ENCODE measurements around the gene ASCL3. TPM values are rescaled to one million over a fixed set of nuclear protein-coding genes. Genes with fewer than 3 reads are reported as not detected.
"Not testable (repeated sequence)": the region's sequence is repeated elsewhere in the genome, so short reads cannot be mapped to it uniquely, and the experiment has no call there.

The ASCL3 gene
- total RNA-seq, 4 donors from 2014 or later: not detected

GRCh38 chr11:8910649-8911026, 32.2 kb downstream of the ASCL3 start:
- H3K4me3 ChIP-seq: peak overlapping the region; percentile 93 to 95
- peaks cover 0 to 42% (median 18%) of the 10 kb centered on the region in 3 donors for H3K4me1 ChIP-seq
- no peaks in the 10 kb centered on the region for H3K36me3 ChIP-seq
- no CpG with 5 or more reads among the region's 19 CpGs for WGBS, 2 donors (ENCODE audit: low coverage in 1 of 2)
- no peaks in the 10 kb centered on the region for H3K27me3 ChIP-seq
- H3K27ac ChIP-seq: peak overlapping the region; percentile 15 to 99 (median 94)
- peak; percentile 26 for ATAC-seq
- TF ChIP-seq POLR2AphosphoS5 (IDR thresholded peaks at IDR 0.05): no peak
- TF ChIP-seq POLR2A (IDR thresholded peaks at IDR 0.05): no peak
- TF ChIP-seq CTCF (IDR thresholded peaks at IDR 0.05): no peak
- no peak for TF ChIP-seq EP300 (IDR thresholded peaks at IDR 0.05)
- H3K9me3 ChIP-seq: no peaks in the 10 kb centered on the region

GRCh38 chr11:8908099-8908498, 34.7 kb downstream of the ASCL3 start:
- Histone ChIP-seq H3K4me3 (no peak overlapping the region), H3K36me3 (no peaks in the 10 kb centered on the region), H3K4me1 (peaks cover 0 to 23% (median 7%) of the 10 kb centered on the region in 3 donors), H3K9me3 (no peaks in the 10 kb centered on the region), H3K27me3 (no peaks in the 10 kb centered on the region), H3K27ac (no peak overlapping the region)
- no peak for ATAC-seq
- TF ChIP-seq CTCF (IDR thresholded peaks at IDR 0.05) (no peak), POLR2A (IDR thresholded peaks at IDR 0.05) (no peak), POLR2AphosphoS5 (IDR thresholded peaks at IDR 0.05) (no peak), EP300 (IDR thresholded peaks at IDR 0.05) (no peak)

GRCh38 chr11:8907116-8907515, 35.7 kb downstream of the ASCL3 start:
- Histone ChIP-seq H3K27me3 (no peaks in the 10 kb centered on the region), H3K4me3 (no peak overlapping the region), H3K36me3 (no peaks in the 10 kb centered on the region), H3K27ac (no peak overlapping the region), H3K4me1 (peaks cover 0 to 13% (median 1%) of the 10 kb centered on the region in 3 donors), H3K9me3 (no peaks in the 10 kb centered on the region)
- 87% methylated on average over 1 of the region's 1 CpG; no CpG with 5 or more reads in 1 of the 2 donors for WGBS, 2 donors (ENCODE audit: low coverage in 1 of 2)
- no peak for ATAC-seq
- TF ChIP-seq EP300 (IDR thresholded peaks at IDR 0.05) (no peak), CTCF (IDR thresholded peaks at IDR 0.05) (no peak)

GRCh38 chr11:8905528-8906165, 37.2 kb downstream of the ASCL3 start:
- Histone ChIP-seq H3K27ac (no peak overlapping the region), H3K4me3 (no peak overlapping the region), H3K36me3 (no peaks in the 10 kb centered on the region), H3K4me1 (peaks cover 0 to 8% (median 0%) of the 10 kb centered on the region in 3 donors), H3K27me3 (no peaks in the 10 kb centered on the region), H3K9me3 (no peaks in the 10 kb centered on the region)
- 46 to 78% methylated on average over 5 of the region's 5 CpGs for WGBS, 2 donors (ENCODE audit: low coverage in 1 of 2)
- ATAC-seq: no peak
- TF ChIP-seq CTCF (IDR thresholded peaks at IDR 0.05) (no peak), EP300 (IDR thresholded peaks at IDR 0.05) (no peak)

- Histone ChIP-seq H3K27me3 (no peaks in the 10 kb centered on the region), H3K9me3 (peaks cover 0 to 12% (median 0%) of the 10 kb centered on the region in 3 donors), H3K4me1 (no peaks in the 10 kb centered on the region), H3K4me3 (no peak overlapping the region), H3K36me3 (no peaks in the 10 kb centered on the region), H3K27ac (no peak overlapping the region)
- TF ChIP-seq EP300 (IDR thresholded peaks at IDR 0.05): no peak
- TF ChIP-seq POLR2AphosphoS5 (IDR thresholded peaks at IDR 0.05): no peak
- TF ChIP-seq POLR2A (IDR thresholded peaks at IDR 0.05): no peak
- no peak for ATAC-seq
Measured at GRCh38 chr11:8899119-8899753, 43.6 kb downstream of the ASCL3 start.

GRCh38 chr11:8891185-8891584, 51.6 kb downstream of the ASCL3 start:
- not testable (repeated sequence) for ATAC-seq, H3K4me1 ChIP-seq, H3K4me3 ChIP-seq, H3K27ac ChIP-seq, H3K36me3 ChIP-seq, H3K9me3 ChIP-seq, H3K27me3 ChIP-seq
- WGBS, 2 donors (ENCODE audit: low coverage in 1 of 2): 78% methylated on average over 2 of the region's 2 CpGs; no CpG with 5 or more reads in 1 of the 2 donors
